Smooth muscle cell (in vitro differentiated cells): ENCODE measurements around the gene ESR1. TPM values are rescaled to one million over a fixed set of nuclear protein-coding genes. Genes with fewer than 3 reads are reported as not detected.

Experiments
- DNase-seq: peaks from one replicate; lab custom pipeline; 2025; ENCODE audit not compliant: unreplicated experiment; lab: John Stamatoyannopoulos, UW
- H2AFZ ChIP-seq: fragments of 200-600 bp; sonication (generic); 2 replicates; pipeline ENCODE4 v1.6.0; 2016; ENCODE audit warnings: antibody characterized with exemption, low read depth, mild to moderate bottlenecking
- H3F3A ChIP-seq: fragments of 200-600 bp; sonication (generic); 2 replicates; pipeline ENCODE4 v1.6.0; 2017; ENCODE audit warnings: antibody characterized with exemption, low read depth
- H3K27ac ChIP-seq: fragments of 200-600 bp; sonication (generic); 2 replicates; pipeline ENCODE4 v1.5.1; 2016; ENCODE audit warnings: low read depth, mild to moderate bottlenecking
- H3K27me3 ChIP-seq: fragments of 200-600 bp; sonication (generic); 2 replicates; pipeline ENCODE4 v1.6.1; 2016; ENCODE audit warnings: low read depth, mild to moderate bottlenecking
- H3K36me3 ChIP-seq: fragments of 200-600 bp; sonication (generic); 2 replicates; pipeline ENCODE4 v1.5.1; 2016; ENCODE audit warnings: low read depth
- H3K4me1 ChIP-seq: fragments of 200-600 bp; sonication (generic); 2 replicates; pipeline ENCODE4 v1.5.1; 2016; ENCODE audit warnings: low read depth
- H3K4me2 ChIP-seq: fragments of 200-600 bp; sonication (generic); 2 replicates; pipeline ENCODE4 v1.6.0; 2016; ENCODE audit warnings: mild to moderate bottlenecking
- H3K4me3 ChIP-seq: fragments of 200-600 bp; sonication (generic); 2 replicates; pipeline ENCODE4 v1.5.1; 2016; ENCODE audit warnings: mild to moderate bottlenecking
- H3K79me2 ChIP-seq: fragments of 200-600 bp; sonication (generic); 2 replicates; pipeline ENCODE4 v1.6.0; 2016; ENCODE audit warnings: low read depth, mild to moderate bottlenecking
- H3K9ac ChIP-seq: fragments of 200-600 bp; sonication (generic); 2 replicates; pipeline ENCODE4 v1.6.0; 2016; ENCODE audit warnings: low read depth
- H3K9me3 ChIP-seq: fragments of 200-600 bp; sonication (generic); replicated peaks from 2 replicates; pipeline ENCODE4 v1.5.1; 2016; ENCODE audit warnings: low read depth
- H4K20me1 ChIP-seq: fragments of 200-600 bp; sonication (generic); 2 replicates; pipeline ENCODE4 v1.6.0; 2016; ENCODE audit warnings: low read depth
- CTCF ChIP-seq: fragments of 200-600 bp; sonication (generic); IDR thresholded peaks from 2 replicates; pipeline ENCODE4 v1.5.1; 2017; ENCODE audit warnings: borderline replicate concordance, mild to moderate bottlenecking, antibody characterized with exemption; ENCODE audit not compliant: insufficient read depth, poor library complexity, severe bottlenecking
- WGBS: methylation state at CpG from one replicate; pipeline ENCODE4 v1.1.7; 2016; ENCODE audit warnings: low lambda C conversion rate; 5-methylcytosine and 5-hydroxymethylcytosine counted together
- polyA plus RNA-seq: library from polyadenylated mRNA; unstranded; fragments of >200 nt; fragmentation: Nextera tagmentation; extraction: Ambion mirVana; gene quantifications from 2 replicates; pipeline ENCODE4 v1.2.1, GENCODE V29; 2016
- total RNA-seq: library from RNA; depleted of rRNA; stranded (reverse); fragments of >200 nt; gene quantifications from 2 replicates; pipeline ENCODE4 v1.2.3, GENCODE V29; 2014

Gene ESR1
- total and polyA plus RNA-seq, 2 experiments from 2014 or later = 0.16 TPM; not detected in 1

GRCh38 chr6:152050451-152051195 lies 243.1 kb downstream of the ESR1 start:
- no peaks in the 10 kb centered on the region for H3K79me2 ChIP-seq
- H3F3A ChIP-seq = no peaks in the 10 kb centered on the region
- H3K27ac ChIP-seq = peak overlapping the region; percentile 21
- no peaks in the 10 kb centered on the region for H3K27me3 ChIP-seq
- H3K36me3 ChIP-seq = no peaks in the 10 kb centered on the region
- H3K4me2 ChIP-seq = no peak overlapping the region
- H2AFZ ChIP-seq = no peak overlapping the region
- H3K4me3 ChIP-seq = no peak overlapping the region
- H3K9ac ChIP-seq = no peak overlapping the region
- H3K4me1 ChIP-seq = no peaks in the 10 kb centered on the region
- WGBS = 94% methylated on average over 4 of the region's 4 CpGs
- H3K9me3 ChIP-seq = no peaks in the 10 kb centered on the region
- TF ChIP-seq CTCF = no peak
- DNase-seq = no peak
- no peaks in the 10 kb centered on the region for H4K20me1 ChIP-seq

- Histone ChIP-seq H3K27me3 (no peaks in the 10 kb centered on the region), H3F3A (no peaks in the 10 kb centered on the region), H3K4me3 (no peak overlapping the region), H3K4me1 (no peaks in the 10 kb centered on the region), H3K9ac (no peak overlapping the region), H3K36me3 (no peaks in the 10 kb centered on the region), H2AFZ (no peak overlapping the region), H3K9me3 (no peaks in the 10 kb centered on the region), H3K79me2 (no peaks in the 10 kb centered on the region), H3K27ac (no peak overlapping the region), H3K4me2 (no peak overlapping the region), H4K20me1 (no peaks in the 10 kb centered on the region)
- no peak for DNase-seq
- TF ChIP-seq CTCF = no peak
- WGBS = 77% methylated on average over 6 of the region's 6 CpGs
Measured at GRCh38 chr6:152052061-152052460, 244.6 kb downstream of the ESR1 start.

GRCh38 chr6:152053332-152053731 lies 245.8 kb downstream of the ESR1 start:
- no peaks in the 10 kb centered on the region for H3K9me3 ChIP-seq
- no peaks in the 10 kb centered on the region for H4K20me1 ChIP-seq
- H3K27ac ChIP-seq = peak overlapping the region; percentile 74
- H3K36me3 ChIP-seq = no peaks in the 10 kb centered on the region
- no peak overlapping the region for H2AFZ ChIP-seq
- no peak for DNase-seq
- TF ChIP-seq CTCF = no peak
- H3K4me3 ChIP-seq = no peak overlapping the region
- WGBS = 100% methylated on average over 1 of the region's 1 CpG
- H3K4me2 ChIP-seq = no peak overlapping the region
- H3K27me3 ChIP-seq = no peaks in the 10 kb centered on the region
- H3K9ac ChIP-seq = no peak overlapping the region
- H3F3A ChIP-seq = no peaks in the 10 kb centered on the region
- no peaks in the 10 kb centered on the region for H3K4me1 ChIP-seq
- no peaks in the 10 kb centered on the region for H3K79me2 ChIP-seq

- H3F3A ChIP-seq = no peaks in the 10 kb centered on the region
- no peaks in the 10 kb centered on the region for H3K4me1 ChIP-seq
- no peaks in the 10 kb centered on the region for H4K20me1 ChIP-seq
- no peaks in the 10 kb centered on the region for H3K27me3 ChIP-seq
- no peaks in the 10 kb centered on the region for H3K9me3 ChIP-seq
- no peak for DNase-seq
- 12% methylated on average over 7 of the region's 7 CpGs for WGBS
- TF ChIP-seq CTCF = no peak
- H3K4me3 ChIP-seq = no peak overlapping the region
- H3K4me2 ChIP-seq = peak overlapping the region; percentile 50
- H3K27ac ChIP-seq = peak overlapping the region; percentile 74
- no peak overlapping the region for H2AFZ ChIP-seq
- no peak overlapping the region for H3K9ac ChIP-seq
- H3K79me2 ChIP-seq = no peaks in the 10 kb centered on the region
- no peaks in the 10 kb centered on the region for H3K36me3 ChIP-seq
Measured at GRCh38 chr6:152054441-152054840, 247.0 kb downstream of the ESR1 start.
